ENCODE data around the gene HACD3.

GRCh38 chr15:65580287-65580686 lies 50.0 kb downstream of the HACD3 start:
- TF ChIP-seq EZH2 (IDR thresholded peaks at IDR 0.05) (no peak), CTCF (IDR thresholded peaks at IDR 0.05) (no peak)
